Limb (tissue), 2 donors: ENCODE data around the gene NUMA1.

Experiments used
- DNase-seq, 2 donors: peaks; one replicate each; pipeline ENCODE4 v3.0.0-alpha.2; 2016; ENCODE audit errors: extremely low spot score in 2 of 2

NUMA1 gene

GRCh38 chr11:71977743-71978418 lies 102.5 kb downstream of the NUMA1 start:
- peak; percentile 27 to 53 for DNase-seq

- no peak for DNase-seq
Measured at GRCh38 chr11:71977090-71977489, 103.3 kb downstream of the NUMA1 start.

GRCh38 chr11:71976551-71976950 lies 103.8 kb downstream of the NUMA1 start:
- no peak for DNase-seq

- no peak for DNase-seq
Measured at GRCh38 chr11:71971680-71972079, 108.7 kb downstream of the NUMA1 start.

GRCh38 chr11:71964641-71965040 lies 115.7 kb downstream of the NUMA1 start:
- no peak for DNase-seq

- no peak for DNase-seq
Measured at GRCh38 chr11:71963468-71963867, 116.9 kb downstream of the NUMA1 start.

GRCh38 chr11:71962428-71963038 lies 117.8 kb downstream of the NUMA1 start:
- DNase-seq: no peak

GRCh38 chr11:71955898-71956456 lies 124.4 kb downstream of the NUMA1 start:
- DNase-seq: no peak
